GM19324 (cell line): Measurements from ENCODE around the gene EPHB4.
"Not testable (repeated sequence)": the region's sequence is repeated elsewhere in the genome, so short reads cannot be mapped to it uniquely, and the experiment has no call there.

Experiments
- ATAC-seq: cut with Tn5 transposase; IDR thresholded peaks from one replicate; pipeline ENCODE4 v1.9.1; 2021; ENCODE audit warnings: mild to moderate bottlenecking, moderate library complexity; ENCODE audit not compliant: unreplicated experiment, low FRiP score

EPHB4 gene

GRCh38 chr7:100854899-100855298, 27.6 kb upstream of the EPHB4 start:
- not testable (repeated sequence) for ATAC-seq

- ATAC-seq, result no peak
Measured at GRCh38 chr7:100854146-100854895, 27.0 kb upstream of the EPHB4 start.

GRCh38 chr7:100852048-100852872, 24.9 kb upstream of the EPHB4 start, which contains the start of gene SLC12A9:
Gene SLC12A9, plus strand, starts transcription at chr7:100852713. Its CDS starts 1,485 bp downstream, at chr7:100854198.
- ATAC-seq, result peak; percentile 91

GRCh38 chr7:100847360-100847759, 20.0 kb upstream of the EPHB4 start:
- no peak for ATAC-seq

GRCh38 chr7:100840470-100841100, 13.3 kb upstream of the EPHB4 start:
- no peak for ATAC-seq

- ATAC-seq, result no peak
Measured at GRCh38 chr7:100839361-100839760, 12.0 kb upstream of the EPHB4 start.

GRCh38 chr7:100837099-100837836, 9.9 kb upstream of the EPHB4 start:
- ATAC-seq, result peak; percentile 83

GRCh38 chr7:100836812-100837098, 9.4 kb upstream of the EPHB4 start:
- no peak for ATAC-seq

GRCh38 chr7:100835903-100836811, 8.8 kb upstream of the EPHB4 start:
- no peak for ATAC-seq

- no peak for ATAC-seq
Measured at GRCh38 chr7:100832281-100832633, 4.9 kb upstream of the EPHB4 start.

- no peak for ATAC-seq
Measured at GRCh38 chr7:100830396-100830795, 3.1 kb upstream of the EPHB4 start.

- ATAC-seq, result no peak
Measured at GRCh38 chr7:100829150-100829716, 1.9 kb upstream of the EPHB4 start.

- no peak for ATAC-seq
Measured at GRCh38 chr7:100826514-100827329, 601 bp downstream of the EPHB4 start.

- no peak for ATAC-seq
Measured at GRCh38 chr7:100825751-100826513, 1.4 kb downstream of the EPHB4 start.

GRCh38 chr7:100825215-100825671, 2.1 kb downstream of the EPHB4 start:
- ATAC-seq, result no peak

- ATAC-seq, result no peak
Measured at GRCh38 chr7:100824499-100825214, 2.7 kb downstream of the EPHB4 start.

GRCh38 chr7:100823534-100823933, 3.8 kb downstream of the EPHB4 start:
- no peak for ATAC-seq
